ENCODE measurements around the gene DEPDC4.

DEPDC4 gene

DNA sequence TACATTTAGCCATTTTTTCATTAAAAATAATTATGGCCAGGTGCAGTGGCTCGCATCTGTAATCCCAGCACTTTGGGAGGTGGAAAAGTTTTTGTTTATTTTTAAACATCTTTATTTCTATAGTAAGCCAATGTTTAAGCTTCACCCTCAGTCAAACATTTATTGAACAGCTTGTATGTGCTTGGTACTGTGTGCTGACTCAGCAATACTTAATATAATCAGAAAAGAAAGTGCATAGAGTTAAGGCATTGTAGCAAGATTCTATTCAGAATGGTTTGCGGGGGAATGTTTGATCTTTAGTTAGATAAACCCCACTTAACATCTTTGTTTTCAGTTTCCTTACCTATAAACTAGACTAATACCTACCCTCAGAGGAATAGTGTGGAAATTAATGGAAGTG lies 55.2 kb downstream of the DEPDC4 start:
- no peak for DNase-seq

DNA sequence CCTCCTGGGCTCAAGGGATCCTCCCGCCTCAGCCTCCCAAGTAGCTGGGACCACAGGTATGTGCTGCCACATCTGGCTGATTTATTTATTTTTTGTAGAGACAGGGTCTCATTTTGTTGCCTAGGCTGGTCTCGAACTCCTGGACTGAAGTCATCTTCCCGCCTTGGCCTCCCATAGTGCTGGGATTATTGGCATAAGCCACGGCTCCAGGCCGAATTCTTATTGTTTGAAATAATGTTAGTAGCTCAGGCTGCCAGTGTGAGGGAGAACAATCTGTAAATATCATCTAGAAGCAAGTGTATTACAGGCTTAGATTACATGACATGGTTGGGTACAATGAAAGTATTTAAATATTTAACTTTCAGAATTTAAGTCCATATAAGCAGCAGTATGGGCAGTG lies 58.0 kb downstream of the DEPDC4 start:
- DNase-seq = no peak

DNA sequence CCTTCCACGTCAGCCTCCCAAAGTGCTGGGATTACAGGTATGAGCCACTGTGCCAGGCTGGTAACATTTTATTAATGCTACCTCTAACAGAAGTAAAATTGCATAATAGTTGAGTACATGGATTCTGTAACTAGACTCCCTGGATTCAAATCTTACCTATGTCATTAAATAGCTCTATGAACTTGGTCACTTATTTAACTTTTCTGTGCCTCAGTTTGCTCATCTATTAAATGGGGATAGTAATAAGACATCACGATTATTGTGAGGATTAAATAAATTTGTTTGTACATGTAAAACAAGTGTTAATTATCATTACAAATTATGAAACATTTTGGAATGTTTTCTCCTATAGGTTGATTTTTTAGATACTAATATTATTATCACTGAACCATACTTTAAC lies 59.6 kb downstream of the DEPDC4 start:
- no peak for DNase-seq

DNA sequence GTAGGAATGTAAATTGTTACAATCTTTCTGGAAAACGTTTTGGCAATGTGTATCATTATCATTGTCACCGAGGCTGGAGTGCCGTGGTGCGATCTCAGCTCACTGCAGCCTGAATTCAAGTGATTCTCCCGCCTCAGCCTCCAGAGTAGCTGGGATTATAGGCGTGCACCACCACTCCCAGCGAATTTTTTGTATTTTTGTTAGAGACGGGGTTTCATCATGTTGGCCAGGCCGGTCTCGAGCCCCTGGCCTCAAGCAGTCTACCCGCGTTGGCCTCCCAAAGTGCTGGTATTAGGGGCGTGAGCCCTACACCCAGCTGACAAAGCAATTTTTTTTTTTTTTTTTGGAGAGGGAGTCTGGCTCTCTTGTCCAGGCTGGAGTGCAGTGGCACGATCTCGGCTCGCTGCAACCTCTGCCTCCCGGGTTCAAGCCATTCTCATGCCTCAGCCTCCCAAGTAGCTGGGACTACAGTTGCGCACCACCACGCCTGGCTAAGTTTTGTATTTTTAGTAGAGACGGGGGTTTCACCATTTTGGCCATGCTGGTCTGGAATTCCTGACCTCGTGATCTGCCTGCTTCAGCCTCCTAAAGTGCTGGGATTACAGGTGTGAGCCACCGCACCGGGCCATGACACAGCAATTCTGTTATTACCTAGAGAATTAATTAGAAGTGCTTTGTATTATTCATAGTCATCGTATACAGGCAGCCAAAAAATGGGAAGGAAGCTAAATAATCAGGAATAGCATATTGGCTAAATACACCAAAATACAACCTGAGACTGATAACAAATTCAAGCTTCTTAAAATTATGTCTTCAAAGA lies 65.1 kb downstream of the DEPDC4 start:
- DNase-seq = no peak

DNA sequence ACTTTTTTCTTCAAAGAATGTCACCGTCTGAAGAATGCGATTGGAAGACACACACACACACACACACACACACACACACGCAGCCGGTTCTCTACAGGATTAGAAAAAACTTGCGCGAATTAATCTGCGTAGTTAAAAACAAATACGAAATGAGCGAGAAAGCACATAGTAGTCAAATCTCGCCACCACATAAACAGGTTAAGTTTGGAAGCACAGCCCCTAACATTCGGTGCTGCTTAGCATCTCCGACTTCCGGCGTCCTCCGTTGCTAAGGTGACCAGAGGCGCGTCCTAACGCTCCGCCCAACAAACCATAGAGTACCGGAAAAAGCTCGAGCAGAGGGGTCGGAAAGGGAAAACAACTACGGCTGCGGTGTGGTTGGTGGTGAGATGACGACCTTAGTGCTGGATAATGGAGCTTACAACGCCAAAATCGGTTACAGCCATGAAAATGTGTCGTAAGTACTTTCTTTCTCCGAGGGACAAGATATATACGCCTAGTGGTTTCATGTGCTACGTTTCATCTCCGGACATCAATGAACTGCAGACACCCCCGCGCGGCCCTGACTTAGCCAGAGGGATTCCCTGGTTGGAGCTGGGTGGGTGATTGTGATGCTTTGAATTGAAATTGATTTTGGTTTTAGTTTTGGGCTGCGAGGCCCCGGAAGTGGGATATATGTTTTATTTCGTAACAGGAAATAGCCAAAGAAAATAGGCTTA lies 66.3 kb downstream of the DEPDC4 start, which contains the start of gene ACTR6:
Gene ACTR6, plus strand, starts transcription at position 353 of the 719 bp plus-strand sequence. Its CDS starts 37 bp downstream, at position 390.
- DNase-seq = peak; percentile 97

DNA sequence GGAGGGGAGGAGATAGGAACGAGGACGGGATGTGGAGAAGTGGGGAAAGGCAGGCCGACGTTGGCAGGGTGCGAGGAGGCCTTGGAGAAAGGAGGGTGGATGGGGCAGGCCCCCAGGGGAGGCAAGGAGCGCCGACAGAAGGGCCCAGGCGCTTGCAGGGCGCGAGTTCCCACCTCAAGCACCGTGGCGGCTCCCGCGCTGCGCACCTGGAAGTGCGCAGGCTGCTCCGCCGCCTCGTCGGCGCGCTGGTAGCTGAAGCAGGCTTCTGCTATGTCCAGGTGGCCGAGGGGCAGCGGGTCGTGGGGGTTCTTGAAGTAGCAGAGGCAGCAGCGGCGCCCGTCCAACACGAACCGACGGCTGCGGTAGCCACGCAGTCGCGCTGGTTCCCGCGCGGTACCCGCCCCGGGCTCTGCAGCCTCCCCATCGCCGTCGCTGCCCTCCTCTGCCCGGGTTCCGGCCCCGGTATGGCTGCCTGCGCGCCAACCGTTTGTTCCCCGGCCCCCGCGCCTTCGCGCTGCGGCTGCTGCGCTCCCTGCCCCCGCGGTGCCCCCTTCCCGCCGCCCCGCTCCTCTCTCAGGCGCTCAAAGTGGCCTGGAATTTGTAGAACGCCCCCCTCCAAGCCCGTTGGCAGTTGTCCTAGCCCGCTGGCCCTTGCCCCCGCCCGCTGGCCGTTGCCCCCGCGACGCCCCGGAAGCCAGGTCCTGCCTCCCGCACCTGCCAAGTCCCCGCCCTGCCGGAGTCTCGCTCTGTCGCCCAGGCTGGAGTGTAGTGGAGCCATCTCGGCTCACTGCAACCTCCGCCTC lies 67.3 kb downstream of the DEPDC4 start:
- DNase-seq = peak; percentile 85

DNA sequence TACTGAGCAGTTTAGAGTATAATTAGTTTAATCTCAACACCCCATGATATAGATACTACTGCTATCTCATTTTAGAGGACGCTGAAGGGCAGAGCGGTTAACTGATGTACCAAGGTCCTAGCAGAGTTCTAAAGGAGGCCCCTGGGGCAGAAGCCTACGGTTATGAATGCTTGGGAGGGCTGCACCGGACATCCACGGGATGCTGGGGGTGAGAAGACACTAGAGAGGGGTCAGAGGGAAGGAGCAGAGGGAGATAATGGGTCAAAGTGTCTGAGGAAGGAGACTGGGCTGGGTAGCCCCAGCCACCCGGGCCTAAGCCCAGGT lies 67.9 kb downstream of the DEPDC4 start:
- DNase-seq = no peak

DNA sequence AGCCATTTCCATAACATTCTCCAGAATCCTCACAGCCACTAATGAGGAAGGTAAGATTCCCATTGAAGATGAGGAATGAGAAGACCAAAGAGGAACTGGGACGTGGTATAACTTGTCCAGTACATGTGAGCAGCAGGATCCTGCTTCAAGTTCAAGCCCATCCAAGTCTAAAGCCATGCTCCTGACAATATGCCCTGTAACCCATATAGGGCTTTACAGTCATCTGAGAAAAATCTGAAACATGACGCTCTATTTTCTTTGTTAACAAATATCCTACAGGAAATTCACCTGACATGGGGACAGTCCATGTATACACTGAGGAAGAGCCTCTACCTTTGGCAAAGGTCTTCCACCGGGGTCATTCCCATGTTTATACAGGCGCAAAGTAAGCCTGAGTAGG lies 69.4 kb downstream of the DEPDC4 start:
- DNase-seq = no peak

DNA sequence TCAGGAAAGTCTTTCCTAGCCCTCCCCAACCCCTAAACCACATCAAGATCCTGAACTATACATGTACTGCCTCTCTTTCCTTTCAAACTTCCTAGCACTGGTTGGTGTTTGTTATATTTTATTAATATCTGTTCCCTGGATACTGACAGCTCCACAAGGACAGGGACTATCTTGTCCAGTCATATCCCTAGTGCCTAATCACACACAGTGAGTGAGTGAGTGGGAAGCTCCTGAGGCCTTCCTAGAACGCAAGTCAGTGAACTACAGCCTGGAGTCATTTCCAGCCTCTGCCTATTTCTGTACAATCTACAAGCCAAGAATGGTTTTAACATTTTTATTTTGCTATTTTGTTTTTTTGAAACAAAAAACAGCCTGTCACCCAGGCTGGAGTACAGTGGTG lies 73.8 kb downstream of the DEPDC4 start:
- no peak for DNase-seq

All from activated CD4-positive, alpha-beta T cell treated with anti-CD3 and anti-CD28 coated beads, Interleukin-2, Interleukin-6, amounts not matched to agents 100 ng/mL and 50 ng/mL, durations not matched to agents 16 hours and 8 hours (primary cell).